ENCODE results near the gene CTIF. TPM values are rescaled to one million over a fixed set of nuclear protein-coding genes. Genes with fewer than 3 reads are reported as not detected.

The CTIF gene
- total RNA-seq, 2 experiments from 2014 or later, result 3.2 to 3.5 TPM

DNA sequence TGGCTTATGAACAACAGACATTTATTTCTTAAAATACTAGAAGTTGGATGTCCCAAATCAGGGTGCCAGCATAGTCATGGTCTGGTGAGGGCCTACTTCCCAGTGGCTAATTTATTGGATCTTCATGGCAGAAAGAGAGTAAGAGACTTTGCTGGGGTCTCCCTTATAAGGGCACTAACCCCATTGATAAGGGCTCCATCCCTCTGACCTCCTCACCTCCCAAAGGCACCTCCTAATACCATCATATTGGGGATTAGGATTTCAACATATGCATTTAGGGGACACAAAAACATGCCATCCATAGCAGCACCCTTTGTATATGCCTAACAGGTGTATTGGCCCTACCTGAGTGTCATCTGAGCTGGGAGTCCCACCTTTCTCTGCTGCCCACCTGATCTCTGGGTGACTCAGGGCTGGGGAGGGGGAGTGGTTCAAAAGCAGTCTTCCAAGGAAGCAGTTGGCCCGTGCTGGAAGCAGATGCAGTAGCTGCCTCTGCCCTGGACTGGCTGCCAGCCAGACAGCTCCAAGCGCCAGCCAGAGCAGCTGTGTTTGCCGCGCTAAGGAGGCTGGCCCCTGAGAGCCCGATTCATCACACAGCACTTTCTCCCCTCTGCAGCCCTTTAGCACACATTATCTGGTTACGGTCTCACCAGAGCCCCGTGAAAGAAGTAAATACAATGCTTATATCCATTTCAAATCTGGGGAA, 327.4 kb downstream of the CTIF start:
- ATAC-seq (no peak), DNase-seq (no peak)
- no peak overlapping the region for H3K27ac Mint-ChIP-seq
- TF ChIP-seq, protein P1, sequence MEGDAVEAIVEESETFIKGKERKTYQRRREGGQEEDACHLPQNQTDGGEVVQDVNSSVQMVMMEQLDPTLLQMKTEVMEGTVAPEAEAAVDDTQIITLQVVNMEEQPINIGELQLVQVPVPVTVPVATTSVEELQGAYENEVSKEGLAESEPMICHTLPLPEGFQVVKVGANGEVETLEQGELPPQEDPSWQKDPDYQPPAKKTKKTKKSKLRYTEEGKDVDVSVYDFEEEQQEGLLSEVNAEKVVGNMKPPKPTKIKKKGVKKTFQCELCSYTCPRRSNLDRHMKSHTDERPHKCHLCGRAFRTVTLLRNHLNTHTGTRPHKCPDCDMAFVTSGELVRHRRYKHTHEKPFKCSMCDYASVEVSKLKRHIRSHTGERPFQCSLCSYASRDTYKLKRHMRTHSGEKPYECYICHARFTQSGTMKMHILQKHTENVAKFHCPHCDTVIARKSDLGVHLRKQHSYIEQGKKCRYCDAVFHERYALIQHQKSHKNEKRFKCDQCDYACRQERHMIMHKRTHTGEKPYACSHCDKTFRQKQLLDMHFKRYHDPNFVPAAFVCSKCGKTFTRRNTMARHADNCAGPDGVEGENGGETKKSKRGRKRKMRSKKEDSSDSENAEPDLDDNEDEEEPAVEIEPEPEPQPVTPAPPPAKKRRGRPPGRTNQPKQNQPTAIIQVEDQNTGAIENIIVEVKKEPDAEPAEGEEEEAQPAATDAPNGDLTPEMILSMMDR (IDR thresholded peaks at IDR 0.05), result no peak
- H3K9me3 Mint-ChIP-seq, result peaks cover 7% of the 10 kb centered on the region
- intact Hi-C loops (cut with micrococcal nuclease), result no loop called here
- H3K27me3 Mint-ChIP-seq, result no peaks in the 10 kb centered on the region
- POLR2A ChIA-PET, result no interaction called here
- H3K36me3 Mint-ChIP-seq (ENCODE audit: low read depth), result no peaks in the 10 kb centered on the region
- CTCF ChIA-PET, result interaction anchor here (1.0 kb wide), 1 partner anchor 90 kb away, joined by 4 read pairs; no protein-coding TSS in a partner anchor
- H3K4me3 Mint-ChIP-seq, result no peak overlapping the region
- peaks cover 26% of the 10 kb centered on the region for H3K4me1 Mint-ChIP-seq (ENCODE audit: low read depth)

DNA sequence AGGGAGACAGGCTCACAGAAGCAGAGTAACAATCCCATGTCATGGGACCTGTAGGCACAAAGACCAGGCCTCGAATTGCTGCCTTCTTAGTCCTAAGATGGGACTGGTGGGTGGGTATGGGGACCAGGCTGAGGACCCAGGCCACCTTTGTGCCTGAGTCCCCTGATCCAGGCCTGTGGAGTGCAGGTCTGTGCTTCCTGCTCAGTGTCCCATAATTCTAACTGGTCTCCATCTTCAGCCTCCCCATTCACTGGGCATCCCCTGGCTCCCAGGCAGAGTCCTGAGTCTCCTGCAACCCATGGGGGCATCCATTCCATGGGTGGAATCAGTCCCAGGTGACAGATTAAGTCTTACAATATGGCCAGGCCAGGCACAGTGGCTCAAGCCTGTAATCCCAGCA, 328.0 kb downstream of the CTIF start:
- CTCF ChIA-PET, result no interaction called here
- peaks cover 26% of the 10 kb centered on the region for H3K4me1 Mint-ChIP-seq (ENCODE audit: low read depth)
- no peak for DNase-seq
- H3K36me3 Mint-ChIP-seq (ENCODE audit: low read depth), result no peaks in the 10 kb centered on the region
- no peaks in the 10 kb centered on the region for H3K27me3 Mint-ChIP-seq
- no peak overlapping the region for H3K27ac Mint-ChIP-seq
- ATAC-seq, result no peak
- POLR2A ChIA-PET, result no interaction called here
- no peak overlapping the region for H3K4me3 Mint-ChIP-seq
- TF ChIP-seq, protein P1 (IDR thresholded peaks at IDR 0.05), result no peak
- intact Hi-C loops (cut with micrococcal nuclease), result no loop called here
- peaks cover 7% of the 10 kb centered on the region for H3K9me3 Mint-ChIP-seq

DNA sequence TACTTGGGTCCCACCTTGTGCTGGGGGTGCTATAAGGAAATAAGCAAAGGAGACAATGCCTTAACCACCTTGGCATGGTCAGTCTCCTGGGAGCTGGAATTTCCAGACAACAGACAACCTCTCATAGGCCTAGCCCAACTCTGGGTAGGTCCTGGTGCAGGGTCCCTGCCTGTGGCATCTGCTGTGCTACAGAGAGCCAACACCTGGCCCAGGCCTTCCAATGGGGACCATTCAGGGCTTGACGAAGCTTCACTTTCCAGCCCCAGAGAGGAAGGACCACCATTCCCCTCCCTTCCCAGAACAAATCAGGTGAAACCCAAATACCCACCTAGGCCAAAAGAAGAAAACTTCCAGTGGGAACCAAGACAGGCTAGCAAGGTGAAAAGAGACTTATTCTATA, 329.1 kb downstream of the CTIF start:
- peak overlapping the region; percentile 92 for H3K27ac Mint-ChIP-seq
- POLR2A ChIA-PET, result interaction anchor here (0.8 to 1.8 kb wide), 5 partner anchors 9 to 67 kb away, joined by 3 to 7 read pairs (median 3); no protein-coding TSS in a partner anchor
- CTCF ChIA-PET, result interaction anchor here (0.8 to 1.6 kb wide), 3 partner anchors 33 to 91 kb away, joined by 3 to 5 read pairs (median 4); no protein-coding TSS in a partner anchor

DNA sequence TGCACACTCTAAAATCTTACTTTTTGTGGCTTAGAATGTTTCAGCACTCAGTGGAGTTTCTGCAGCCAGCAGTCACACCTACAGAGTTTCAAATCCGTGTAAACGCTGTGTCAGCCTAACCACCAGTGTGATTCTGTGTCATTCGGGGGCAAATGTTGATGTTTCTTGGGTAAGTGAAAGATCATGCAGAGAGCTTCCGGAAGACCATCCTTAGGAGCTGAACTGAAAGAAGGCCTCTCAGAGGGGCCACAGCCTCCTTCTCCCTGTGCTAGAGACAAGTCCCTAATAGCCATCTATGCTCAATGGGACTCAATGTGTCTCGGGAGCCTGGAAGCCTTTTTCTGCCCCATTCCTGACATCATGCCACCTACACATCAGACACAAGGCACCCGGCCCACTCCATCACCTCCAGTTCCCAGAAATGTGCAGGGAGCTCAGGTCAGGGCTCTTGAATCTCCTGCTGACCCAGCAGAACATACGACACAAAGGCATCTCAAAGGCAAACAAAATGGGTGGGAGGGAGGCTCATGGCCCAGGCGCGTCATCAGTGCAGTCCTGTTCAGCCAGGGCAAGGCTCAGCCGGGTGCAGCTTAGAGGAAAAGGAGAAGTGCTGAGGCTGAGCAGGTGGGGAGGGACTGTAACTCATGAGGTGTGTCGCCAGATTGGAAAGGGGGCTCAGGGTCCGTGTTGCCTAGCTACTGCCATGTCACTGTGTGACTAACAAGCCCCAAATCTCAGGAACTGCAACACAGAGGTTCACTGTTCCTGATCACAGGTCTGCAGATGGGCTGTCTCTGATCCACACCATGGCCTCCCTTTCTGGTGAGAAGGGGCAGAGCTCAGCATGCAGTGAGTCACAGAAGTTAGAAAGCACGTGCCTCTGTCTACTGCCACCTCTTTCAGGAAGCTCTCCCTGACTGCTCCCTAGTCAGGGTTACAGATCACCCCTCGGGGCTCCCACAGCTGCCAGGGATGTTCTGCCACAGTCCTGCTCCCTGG, 329.9 kb downstream of the CTIF start:
- intact Hi-C loops (cut with micrococcal nuclease), result no loop called here
- Mint-ChIP-seq H3K4me1 (ENCODE audit: low read depth) (peaks cover 36% of the 10 kb centered on the region), H3K4me3 (peak overlapping the region; percentile 18), H3K27ac (peak overlapping the region; percentile 92), H3K27me3 (no peaks in the 10 kb centered on the region), H3K9me3 (peaks cover 7% of the 10 kb centered on the region), H3K36me3 (ENCODE audit: low read depth) (no peaks in the 10 kb centered on the region)
- ChIA-PET POLR2A (interaction anchor here (0.7 to 1.8 kb wide), 9 partner anchors 8 to 70 kb away, joined by 3 to 7 read pairs (median 3); no protein-coding TSS in a partner anchor), CTCF (interaction anchor here (0.8 to 1.6 kb wide), 4 partner anchors 19 to 92 kb away, joined by 3 to 5 read pairs (median 4); no protein-coding TSS in a partner anchor)
- TF ChIP-seq, protein P1 (IDR thresholded peaks at IDR 0.05), result no peak
- peak; percentile 78 for ATAC-seq
- DNase-seq, result peak; percentile 81

More for the DNA sequence above, 329.1 kb downstream of the CTIF start:
- Mint-ChIP-seq H3K27me3 (no peaks in the 10 kb centered on the region), H3K4me1 (ENCODE audit: low read depth) (peaks cover 35% of the 10 kb centered on the region), H3K9me3 (peaks cover 7% of the 10 kb centered on the region), H3K36me3 (ENCODE audit: low read depth) (no peaks in the 10 kb centered on the region), H3K4me3 (no peak overlapping the region)
- intact Hi-C loops (cut with micrococcal nuclease), result no loop called here
- DNase-seq (no peak), ATAC-seq (no peak)
- TF ChIP-seq, protein P1 (IDR thresholded peaks at IDR 0.05), result no peak
